BE2C (cell line): ENCODE results near the gene OR7G3.

Experiments
- DNase-seq: peaks from one replicate; pipeline ENCODE4 v3.0.0-alpha.2; 2020
- H3K27me3 ChIP-seq: fragments of 250-450 bp; sonication (Bioruptor Pico); 2 replicates; pipeline ENCODE4 v1.5.1; 2020; ENCODE audit warnings: mild to moderate bottlenecking
- H3K36me3 ChIP-seq: fragments of 250-450 bp; sonication (Bioruptor Pico); 2 replicates; pipeline ENCODE4 v1.5.1; 2020; ENCODE audit warnings: mild to moderate bottlenecking
- H3K4me1 ChIP-seq: fragments of 250-450 bp; sonication (Bioruptor Pico); 2 replicates; pipeline ENCODE4 v1.5.1; 2020
- H3K4me3 ChIP-seq: 2 replicates; pipeline ENCODE4 v1.5.1; 2011; ENCODE audit warnings: low read depth, low read length
- H3K9me3 ChIP-seq: fragments of 250-450 bp; sonication (Bioruptor Pico); 2 replicates; pipeline ENCODE4 v1.5.1; 2020
- CTCF ChIP-seq: IDR thresholded peaks from 2 replicates; pipeline ENCODE4 v1.5.1; 2012; ENCODE audit warnings: mild to moderate bottlenecking, low read depth, low read length

The OR7G3 gene

GRCh38 chr19:9148697-9149096 lies 21.9 kb upstream of the OR7G3 start:
- no peak for TF ChIP-seq CTCF
- Histone ChIP-seq H3K27me3 (no peaks in the 10 kb centered on the region), H3K36me3 (peaks cover 18% of the 10 kb centered on the region), H3K9me3 (peaks cover 16% of the 10 kb centered on the region; the same call in 1 of the 2 replicates), H3K4me3 (no peak overlapping the region), H3K4me1 (no peaks in the 10 kb centered on the region)
- no peak for DNase-seq

GRCh38 chr19:9146882-9147281 lies 20.1 kb upstream of the OR7G3 start:
- peaks cover 13% of the 10 kb centered on the region for H3K36me3 ChIP-seq
- no peak for DNase-seq
- no peaks in the 10 kb centered on the region for H3K27me3 ChIP-seq
- H3K9me3 ChIP-seq = peaks cover 16% of the 10 kb centered on the region; the same call in 1 of the 2 replicates
- no peak overlapping the region for H3K4me3 ChIP-seq
- TF ChIP-seq CTCF = no peak
- H3K4me1 ChIP-seq = no peaks in the 10 kb centered on the region

GRCh38 chr19:9144920-9145319 lies 18.2 kb upstream of the OR7G3 start:
- Histone ChIP-seq H3K4me3 (no peak overlapping the region), H3K9me3 (peaks cover 14% of the 10 kb centered on the region; the same call in 1 of the 2 replicates), H3K4me1 (no peaks in the 10 kb centered on the region), H3K36me3 (peaks cover 21% of the 10 kb centered on the region), H3K27me3 (no peaks in the 10 kb centered on the region)
- no peak for DNase-seq
- no peak for TF ChIP-seq CTCF

- Histone ChIP-seq H3K4me1 (no peaks in the 10 kb centered on the region), H3K27me3 (no peaks in the 10 kb centered on the region; the same call in 1 of the 2 replicates), H3K36me3 (peaks cover 9% of the 10 kb centered on the region), H3K4me3 (peak within 1 kb of the TSS; percentile 100), H3K9me3 (peaks cover 10% of the 10 kb centered on the region; the same call in 1 of the 2 replicates)
- no peak for TF ChIP-seq CTCF
- DNase-seq = peak; percentile 93
These were observed 13.6 kb upstream of the OR7G3 start, which contains the start of gene ZNF317 for GRCh38 chr19:9140159-9140874. TSS of gene ZNF317 (plus strand) at chr19:9140397. CDS start at chr19:9156017, 15,620 bp downstream.

GRCh38 chr19:9139609-9140158 lies 12.9 kb upstream of the OR7G3 start:
- H3K9me3 ChIP-seq = peaks cover 4% of the 10 kb centered on the region; the same call in 1 of the 2 replicates
- DNase-seq = no peak
- H3K36me3 ChIP-seq = peaks cover 9% of the 10 kb centered on the region
- peaks cover 3% of the 10 kb centered on the region for H3K27me3 ChIP-seq
- peak overlapping the region; percentile 100 for H3K4me3 ChIP-seq
- H3K4me1 ChIP-seq = no peaks in the 10 kb centered on the region
- no peak for TF ChIP-seq CTCF

GRCh38 chr19:9132422-9132821 lies 5.7 kb upstream of the OR7G3 start:
- peaks cover 9% of the 10 kb centered on the region for H3K27me3 ChIP-seq
- H3K36me3 ChIP-seq = no peaks in the 10 kb centered on the region
- no peaks in the 10 kb centered on the region for H3K4me1 ChIP-seq
- DNase-seq = no peak
- H3K4me3 ChIP-seq = no peak overlapping the region
- H3K9me3 ChIP-seq = no peaks in the 10 kb centered on the region
- TF ChIP-seq CTCF = no peak
